G401 (cell line): ENCODE results near the gene TRIM41. TPM values are rescaled to one million over a fixed set of nuclear protein-coding genes. Genes with fewer than 3 reads are reported as not detected.

Experiments used
- DNase-seq: peaks from one replicate; pipeline ENCODE4 v3.0.0-alpha.2; 2015; ENCODE audit warnings: low spot score
- in situ Hi-C: cut with HindIII; loops from 2 replicates; pipeline ENCODE4 v1.10.0; 2016; ENCODE audit warnings: low sequenced_read_pairs, mixed read lengths
- total RNA-seq: library from RNA; depleted of rRNA; stranded (reverse); fragments of >200 nt; shearing (Covaris generic); gene quantifications from 2 replicates; pipeline ENCODE4 v1.2.3, GENCODE V29; 2014

Gene TRIM41
- total RNA-seq, 1 experiment from 2014 or later = 23.0 TPM

GRCh38 chr5:181223729-181224389 lies 778 bp downstream of the TRIM41 start:
- DNase-seq = no peak
- in situ Hi-C loops = no loop called here

- DNase-seq = no peak
- in situ Hi-C loops = no loop called here
These were observed 1.5 kb downstream of the TRIM41 start for GRCh38 chr5:181224390-181225229.

- DNase-seq = no peak
These were observed 6.9 kb downstream of the TRIM41 start for GRCh38 chr5:181229996-181230395.

DNA sequence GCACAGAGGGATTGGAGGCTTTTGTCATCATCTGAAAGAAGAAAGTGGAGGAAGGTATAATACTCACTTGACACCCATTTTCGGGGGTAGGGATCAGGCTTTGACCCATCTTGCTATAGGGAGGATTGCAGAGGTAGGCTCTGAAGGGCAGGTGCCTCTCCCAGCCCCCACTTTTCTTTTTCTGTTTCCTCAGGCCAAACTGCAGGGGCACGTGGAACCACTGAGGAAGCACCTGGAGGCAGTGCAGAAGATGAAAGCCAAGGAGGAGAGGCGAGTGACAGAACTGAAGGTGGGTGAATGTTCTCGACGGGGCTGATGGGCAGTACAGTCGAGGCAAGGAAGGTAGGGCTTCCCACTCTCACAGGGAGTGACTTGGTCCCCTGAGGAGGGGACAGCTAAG lies 7.5 kb downstream of the TRIM41 start:
- in situ Hi-C loops = no loop called here

More at GRCh38 chr5:181229996-181230395, 6.9 kb downstream of the TRIM41 start:
- in situ Hi-C loops = no loop called here

GRCh38 chr5:181231432-181231831 lies 8.4 kb downstream of the TRIM41 start:
- no peak for DNase-seq
- in situ Hi-C loops = no loop called here

More for the DNA sequence above, 7.5 kb downstream of the TRIM41 start:
- no peak for DNase-seq

GRCh38 chr5:181232593-181232992 lies 9.5 kb downstream of the TRIM41 start:
- in situ Hi-C loops = no loop called here
- DNase-seq = peak; percentile 53

- no peak for DNase-seq
- in situ Hi-C loops = no loop called here
These were observed 10.2 kb downstream of the TRIM41 start for GRCh38 chr5:181233088-181233800.

DNA sequence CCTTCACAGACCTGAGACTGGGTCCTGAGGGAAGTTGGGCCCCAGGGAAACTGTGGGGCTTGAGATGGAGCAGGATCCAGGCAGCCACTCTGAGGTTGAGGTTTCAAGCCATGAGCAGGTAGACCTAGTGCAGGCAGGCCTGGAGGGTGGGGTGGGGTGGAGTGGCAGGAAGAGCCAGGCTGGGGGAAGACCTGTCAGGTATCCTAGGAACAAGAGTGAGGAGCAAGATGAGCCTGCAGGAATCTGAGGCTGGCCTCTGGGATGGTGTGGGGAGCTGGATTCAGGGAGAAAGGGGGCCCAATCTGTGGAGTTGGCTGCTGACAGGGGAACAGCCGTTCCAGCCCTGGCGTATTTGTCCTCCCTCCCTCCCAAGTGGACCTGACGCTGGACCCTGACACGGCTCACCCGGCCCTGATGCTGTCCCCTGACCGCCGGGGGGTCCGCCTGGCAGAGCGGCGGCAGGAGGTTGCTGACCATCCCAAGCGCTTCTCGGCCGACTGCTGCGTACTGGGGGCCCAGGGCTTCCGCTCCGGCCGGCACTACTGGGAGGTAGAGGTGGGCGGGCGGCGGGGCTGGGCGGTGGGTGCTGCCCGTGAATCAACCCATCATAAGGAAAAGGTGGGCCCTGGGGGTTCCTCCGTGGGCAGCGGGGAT lies 10.8 kb downstream of the TRIM41 start:
- DNase-seq = no peak

DNA sequence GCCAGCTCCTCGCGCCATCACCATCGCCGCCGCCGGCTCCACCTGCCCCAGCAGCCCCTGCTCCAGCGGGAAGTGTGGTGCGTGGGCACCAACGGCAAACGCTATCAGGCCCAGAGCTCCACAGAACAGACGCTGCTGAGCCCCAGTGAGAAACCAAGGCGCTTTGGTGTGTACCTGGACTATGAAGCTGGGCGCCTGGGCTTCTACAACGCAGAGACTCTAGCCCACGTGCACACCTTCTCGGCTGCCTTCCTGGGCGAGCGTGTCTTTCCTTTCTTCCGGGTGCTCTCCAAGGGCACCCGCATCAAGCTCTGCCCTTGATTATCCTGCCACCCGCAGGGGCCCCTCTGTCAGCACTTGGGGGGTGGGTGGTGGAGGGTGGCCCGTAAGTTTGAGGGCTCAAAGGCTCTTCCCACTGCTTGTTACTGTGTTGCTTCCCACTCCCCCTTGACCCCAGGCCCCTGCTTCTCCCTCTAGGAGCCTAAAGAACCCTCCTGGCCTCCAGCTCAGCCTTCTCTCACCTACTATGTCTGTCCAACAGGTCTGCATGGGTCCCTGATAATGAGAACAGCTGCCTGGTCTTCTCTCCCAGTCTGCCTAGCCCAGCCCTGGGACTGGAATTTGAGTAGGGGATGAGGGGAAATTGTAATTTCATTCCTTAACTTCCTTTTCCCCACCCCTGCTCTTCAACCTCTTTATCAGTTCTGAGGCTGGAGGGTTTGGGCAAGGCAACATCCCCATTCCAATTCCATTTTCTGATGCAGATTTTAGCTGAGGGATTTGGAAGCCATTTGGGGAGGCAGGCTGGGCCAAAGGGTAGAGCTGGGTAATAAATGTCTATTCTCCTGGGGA lies 11.6 kb downstream of the TRIM41 start:
- DNase-seq = no peak
- in situ Hi-C loops = no loop called here

More for the DNA sequence above, 10.8 kb downstream of the TRIM41 start:
- in situ Hi-C loops = no loop called here

GRCh38 chr5:181235323-181235688 lies 12.2 kb downstream of the TRIM41 start:
- no peak for DNase-seq
- in situ Hi-C loops = no loop called here

DNA sequence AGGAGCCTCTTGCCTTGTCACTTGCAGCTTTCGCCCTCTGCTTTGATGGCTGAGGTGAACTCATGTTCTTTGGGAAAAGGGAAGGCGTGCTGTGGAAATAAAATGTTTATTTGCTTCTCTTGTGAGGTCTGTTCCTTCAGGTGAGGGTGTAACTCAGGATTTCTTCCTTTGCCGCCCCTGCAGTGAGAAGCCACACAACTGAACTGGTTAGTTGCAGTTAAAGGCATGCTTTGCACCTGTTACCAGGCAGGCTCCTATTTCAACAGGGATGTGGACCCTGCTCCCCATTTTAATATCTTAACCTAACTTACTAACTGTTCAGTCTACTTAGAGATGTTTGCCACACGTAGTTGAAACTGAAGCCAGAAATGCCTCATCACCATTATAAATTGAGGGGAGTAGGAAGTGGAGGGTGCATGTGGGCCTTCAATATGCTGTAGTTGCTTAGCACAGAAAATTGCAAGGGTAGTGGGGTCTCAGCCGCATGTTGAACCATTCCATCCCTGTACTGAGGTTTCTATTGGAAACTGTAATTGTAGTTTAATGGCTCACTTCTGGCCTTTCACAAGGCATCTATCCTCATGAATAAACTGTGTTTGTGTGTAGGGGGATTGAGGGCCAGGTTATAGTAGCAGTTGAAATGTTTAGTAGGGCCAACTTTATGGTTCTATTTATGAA lies 12.7 kb downstream of the TRIM41 start:
- no peak for DNase-seq
- in situ Hi-C loops = no loop called here

GRCh38 chr5:181236471-181236870 lies 13.4 kb downstream of the TRIM41 start:
- in situ Hi-C loops = no loop called here
- DNase-seq = no peak

- no peak for DNase-seq
- in situ Hi-C loops = no loop called here
These were observed 14.0 kb downstream of the TRIM41 start for GRCh38 chr5:181236954-181237641.

DNA sequence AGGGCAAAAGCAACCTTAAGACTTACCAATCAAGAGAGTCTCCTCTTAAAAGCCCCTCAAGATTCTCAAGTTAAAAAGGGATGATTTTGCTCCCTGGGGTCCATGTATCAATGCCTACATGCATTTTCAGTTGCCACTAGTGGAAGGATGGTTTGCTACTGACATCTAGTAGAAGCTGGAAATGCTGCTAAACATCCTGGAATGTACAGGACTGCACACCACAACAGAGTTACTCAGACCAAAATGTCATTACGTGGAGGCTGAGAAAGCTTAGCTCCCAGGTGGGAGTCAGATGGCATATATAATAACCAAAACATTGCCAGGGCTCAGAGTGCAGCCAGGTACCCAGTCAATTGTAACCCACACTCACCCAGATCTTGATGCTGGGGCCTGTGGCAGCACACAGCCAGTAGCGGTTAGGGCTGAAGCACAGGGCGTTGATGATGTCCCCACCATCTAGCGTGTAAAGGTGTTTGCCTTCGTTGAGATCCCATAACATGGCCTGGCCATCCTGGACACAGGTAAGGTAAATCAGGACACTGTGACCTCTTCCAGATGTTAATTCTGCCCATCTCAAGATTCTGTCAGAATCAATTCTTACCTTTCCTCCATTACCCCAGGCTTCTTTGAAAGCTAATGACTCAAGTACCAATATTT lies 14.8 kb downstream of the TRIM41 start:
- in situ Hi-C loops = no loop called here
- DNase-seq = no peak

DNA sequence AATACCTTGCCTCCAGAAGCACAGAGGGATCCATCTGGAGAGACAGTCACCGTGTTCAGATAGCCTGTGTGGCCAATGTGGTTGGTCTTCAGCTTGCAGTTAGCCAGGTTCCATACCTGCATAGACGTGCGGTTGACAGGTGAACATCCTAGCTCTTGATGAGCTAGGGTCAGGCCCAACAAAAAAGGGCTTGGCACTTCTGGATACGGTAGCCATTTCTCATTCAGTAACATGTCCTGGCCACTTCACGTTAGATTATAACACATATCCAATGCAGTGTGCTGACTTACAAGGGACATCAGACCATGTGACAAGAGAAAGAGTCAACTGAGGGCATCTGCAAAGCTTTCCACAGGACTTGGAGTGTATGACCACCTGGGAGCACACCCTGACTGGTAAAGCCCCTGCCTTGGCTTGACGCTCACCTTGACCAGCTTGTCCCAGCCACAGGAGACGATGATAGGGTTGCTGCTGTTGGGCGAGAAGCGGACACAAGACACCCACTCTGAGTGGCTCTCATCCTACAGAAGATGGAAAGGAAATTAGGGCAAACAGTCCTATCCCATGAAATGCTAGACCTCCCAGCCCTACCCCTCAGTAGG lies 16.1 kb downstream of the TRIM41 start:
- no peak for DNase-seq
- in situ Hi-C loops = no loop called here

DNA sequence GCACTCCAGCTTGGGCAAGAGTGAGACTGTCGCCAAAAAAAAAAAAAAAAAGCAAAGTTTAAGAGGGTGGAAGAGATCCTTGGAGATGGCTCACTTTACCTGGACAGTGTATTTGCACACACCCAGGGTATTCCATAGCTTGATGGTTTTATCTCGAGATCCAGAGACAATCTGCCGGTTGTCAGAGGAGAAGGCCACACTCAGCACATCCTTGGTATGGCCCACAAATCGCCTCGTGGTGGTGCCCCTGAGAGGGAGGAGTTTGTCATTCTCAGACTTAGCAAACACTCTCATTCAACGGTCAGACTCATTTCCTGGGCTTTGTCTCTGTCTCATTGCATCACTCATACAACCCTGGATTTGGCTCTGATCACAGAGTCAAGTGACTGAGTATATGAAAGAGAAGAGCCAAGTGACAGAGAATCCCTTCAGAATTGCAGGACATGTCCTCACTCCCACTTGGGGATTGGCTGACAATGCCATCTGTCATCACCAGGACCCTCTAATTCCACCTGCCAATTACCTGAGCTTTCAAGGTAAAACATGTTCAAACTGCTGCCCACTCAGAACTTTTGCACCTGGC lies 18.4 kb downstream of the TRIM41 start:
- no peak for DNase-seq
- in situ Hi-C loops = no loop called here
